Measurements from ENCODE around the gene PFDN2.

DNA sequence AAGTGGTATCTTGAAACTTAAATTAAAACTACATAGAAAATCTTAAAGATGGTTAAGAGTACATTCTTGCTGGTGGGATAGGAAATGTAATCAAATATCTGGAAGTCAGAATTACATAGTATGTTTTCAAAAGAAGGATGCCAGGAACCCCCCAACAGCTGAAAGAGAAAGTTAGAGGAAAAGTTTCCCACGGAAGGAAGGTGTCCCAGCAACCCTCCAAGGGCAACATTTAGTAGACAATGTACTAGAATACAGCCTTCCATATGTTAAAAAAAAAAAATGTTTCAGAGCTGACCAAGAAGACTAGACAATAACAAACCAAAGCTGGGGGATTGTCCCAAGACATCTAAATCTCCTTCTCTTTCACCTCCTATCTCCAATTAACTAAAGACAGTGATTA, 12.4 kb upstream of the PFDN2 start:
- TF ChIP-seq, protein P1, sequence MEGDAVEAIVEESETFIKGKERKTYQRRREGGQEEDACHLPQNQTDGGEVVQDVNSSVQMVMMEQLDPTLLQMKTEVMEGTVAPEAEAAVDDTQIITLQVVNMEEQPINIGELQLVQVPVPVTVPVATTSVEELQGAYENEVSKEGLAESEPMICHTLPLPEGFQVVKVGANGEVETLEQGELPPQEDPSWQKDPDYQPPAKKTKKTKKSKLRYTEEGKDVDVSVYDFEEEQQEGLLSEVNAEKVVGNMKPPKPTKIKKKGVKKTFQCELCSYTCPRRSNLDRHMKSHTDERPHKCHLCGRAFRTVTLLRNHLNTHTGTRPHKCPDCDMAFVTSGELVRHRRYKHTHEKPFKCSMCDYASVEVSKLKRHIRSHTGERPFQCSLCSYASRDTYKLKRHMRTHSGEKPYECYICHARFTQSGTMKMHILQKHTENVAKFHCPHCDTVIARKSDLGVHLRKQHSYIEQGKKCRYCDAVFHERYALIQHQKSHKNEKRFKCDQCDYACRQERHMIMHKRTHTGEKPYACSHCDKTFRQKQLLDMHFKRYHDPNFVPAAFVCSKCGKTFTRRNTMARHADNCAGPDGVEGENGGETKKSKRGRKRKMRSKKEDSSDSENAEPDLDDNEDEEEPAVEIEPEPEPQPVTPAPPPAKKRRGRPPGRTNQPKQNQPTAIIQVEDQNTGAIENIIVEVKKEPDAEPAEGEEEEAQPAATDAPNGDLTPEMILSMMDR (IDR thresholded peaks at IDR 0.05), result no peak
- no peak for TF ChIP-seq POLR2A (IDR thresholded peaks at IDR 0.05)

All from thyroid gland (tissue), 4 donors.